ENCODE results near the gene RNF43. TPM values are rescaled to one million over a fixed set of nuclear protein-coding genes. Genes with fewer than 3 reads are reported as not detected.

Gene RNF43
- total and polyA plus RNA-seq, 4 donors: 4.1 to 8.4 (median 5.1) TPM

DNA sequence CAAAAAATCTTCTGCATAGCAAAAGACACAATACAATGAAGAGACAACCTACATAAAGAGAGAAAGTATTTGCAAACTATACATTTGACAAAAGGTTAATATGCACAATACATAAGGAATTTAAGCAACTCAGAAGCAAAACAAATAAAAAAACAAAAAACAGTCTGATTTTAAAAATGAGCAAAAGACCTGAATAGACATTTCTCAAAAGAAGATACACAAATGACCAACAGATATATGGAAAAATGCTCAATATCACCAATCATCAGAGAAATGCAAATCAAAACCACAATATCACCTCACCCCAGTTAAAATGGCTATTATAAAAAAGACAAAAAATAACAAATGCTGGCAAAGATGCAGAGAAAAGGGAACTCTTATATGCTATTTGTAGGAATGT lies 38.2 kb upstream of the RNF43 start:
- Histone ChIP-seq H3K27ac (ENCODE audit: low read depth in 1 of 2, low read length in 2 of 2) (no peak overlapping the region), H3K4me1 (ENCODE audit: control insufficient read depth in 4 of 4, insufficient read depth in 4 of 4, low read length in 3 of 4) (no peaks in the 10 kb centered on the region), H3K4me3 (ENCODE audit: low read depth in 1 of 3, low read length in 3 of 3) (no peak overlapping the region), H3K9me3 (ENCODE audit: control insufficient read depth in 4 of 4, low read length in 3 of 4) (no peaks in the 10 kb centered on the region), H3K9ac (ENCODE audit: low read depth in 1 of 2, low read length in 2 of 2) (no peak overlapping the region), H3K27me3 (ENCODE audit: control insufficient read depth in 4 of 4, insufficient read depth in 4 of 4, low read length in 3 of 4) (no peaks in the 10 kb centered on the region), H3K36me3 (ENCODE audit: control insufficient read depth in 4 of 4, insufficient read depth in 3 of 4, low read depth in 1 of 4, low read length in 3 of 4) (no peaks in the 10 kb centered on the region)
- no peak for TF ChIP-seq FOXA2 (IDR thresholded peaks at IDR 0.05)
- TF ChIP-seq, protein P1, sequence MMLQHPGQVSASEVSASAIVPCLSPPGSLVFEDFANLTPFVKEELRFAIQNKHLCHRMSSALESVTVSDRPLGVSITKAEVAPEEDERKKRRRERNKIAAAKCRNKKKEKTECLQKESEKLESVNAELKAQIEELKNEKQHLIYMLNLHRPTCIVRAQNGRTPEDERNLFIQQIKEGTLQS (IDR thresholded peaks at IDR 0.05): no peak
- TF ChIP-seq SP1 (IDR thresholded peaks at IDR 0.05): no peak
- no peak for TF ChIP-seq GABPA (IDR thresholded peaks at IDR 0.05 in 1 of 2, conservative IDR thresholded peaks at IDR 0.05 in 1 of 2)
- TF ChIP-seq FOXA1 (IDR thresholded peaks at IDR 0.05): no peak
- TF ChIP-seq, protein P2, sequence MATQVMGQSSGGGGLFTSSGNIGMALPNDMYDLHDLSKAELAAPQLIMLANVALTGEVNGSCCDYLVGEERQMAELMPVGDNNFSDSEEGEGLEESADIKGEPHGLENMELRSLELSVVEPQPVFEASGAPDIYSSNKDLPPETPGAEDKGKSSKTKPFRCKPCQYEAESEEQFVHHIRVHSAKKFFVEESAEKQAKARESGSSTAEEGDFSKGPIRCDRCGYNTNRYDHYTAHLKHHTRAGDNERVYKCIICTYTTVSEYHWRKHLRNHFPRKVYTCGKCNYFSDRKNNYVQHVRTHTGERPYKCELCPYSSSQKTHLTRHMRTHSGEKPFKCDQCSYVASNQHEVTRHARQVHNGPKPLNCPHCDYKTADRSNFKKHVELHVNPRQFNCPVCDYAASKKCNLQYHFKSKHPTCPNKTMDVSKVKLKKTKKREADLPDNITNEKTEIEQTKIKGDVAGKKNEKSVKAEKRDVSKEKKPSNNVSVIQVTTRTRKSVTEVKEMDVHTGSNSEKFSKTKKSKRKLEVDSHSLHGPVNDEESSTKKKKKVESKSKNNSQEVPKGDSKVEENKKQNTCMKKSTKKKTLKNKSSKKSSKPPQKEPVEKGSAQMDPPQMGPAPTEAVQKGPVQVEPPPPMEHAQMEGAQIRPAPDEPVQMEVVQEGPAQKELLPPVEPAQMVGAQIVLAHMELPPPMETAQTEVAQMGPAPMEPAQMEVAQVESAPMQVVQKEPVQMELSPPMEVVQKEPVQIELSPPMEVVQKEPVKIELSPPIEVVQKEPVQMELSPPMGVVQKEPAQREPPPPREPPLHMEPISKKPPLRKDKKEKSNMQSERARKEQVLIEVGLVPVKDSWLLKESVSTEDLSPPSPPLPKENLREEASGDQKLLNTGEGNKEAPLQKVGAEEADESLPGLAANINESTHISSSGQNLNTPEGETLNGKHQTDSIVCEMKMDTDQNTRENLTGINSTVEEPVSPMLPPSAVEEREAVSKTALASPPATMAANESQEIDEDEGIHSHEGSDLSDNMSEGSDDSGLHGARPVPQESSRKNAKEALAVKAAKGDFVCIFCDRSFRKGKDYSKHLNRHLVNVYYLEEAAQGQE (IDR thresholded peaks at IDR 0.05): no peak
- TF ChIP-seq HNF4G (IDR thresholded peaks at IDR 0.05): no peak
- TF ChIP-seq, protein P3, sequence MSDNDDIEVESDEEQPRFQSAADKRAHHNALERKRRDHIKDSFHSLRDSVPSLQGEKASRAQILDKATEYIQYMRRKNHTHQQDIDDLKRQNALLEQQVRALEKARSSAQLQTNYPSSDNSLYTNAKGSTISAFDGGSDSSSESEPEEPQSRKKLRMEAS (IDR thresholded peaks at IDR 0.05): no peak
- no peak for TF ChIP-seq YY1 (IDR thresholded peaks at IDR 0.05)
- no peak for TF ChIP-seq TAF1 (conservative IDR thresholded peaks at IDR 0.05)
- TF ChIP-seq, protein P4, sequence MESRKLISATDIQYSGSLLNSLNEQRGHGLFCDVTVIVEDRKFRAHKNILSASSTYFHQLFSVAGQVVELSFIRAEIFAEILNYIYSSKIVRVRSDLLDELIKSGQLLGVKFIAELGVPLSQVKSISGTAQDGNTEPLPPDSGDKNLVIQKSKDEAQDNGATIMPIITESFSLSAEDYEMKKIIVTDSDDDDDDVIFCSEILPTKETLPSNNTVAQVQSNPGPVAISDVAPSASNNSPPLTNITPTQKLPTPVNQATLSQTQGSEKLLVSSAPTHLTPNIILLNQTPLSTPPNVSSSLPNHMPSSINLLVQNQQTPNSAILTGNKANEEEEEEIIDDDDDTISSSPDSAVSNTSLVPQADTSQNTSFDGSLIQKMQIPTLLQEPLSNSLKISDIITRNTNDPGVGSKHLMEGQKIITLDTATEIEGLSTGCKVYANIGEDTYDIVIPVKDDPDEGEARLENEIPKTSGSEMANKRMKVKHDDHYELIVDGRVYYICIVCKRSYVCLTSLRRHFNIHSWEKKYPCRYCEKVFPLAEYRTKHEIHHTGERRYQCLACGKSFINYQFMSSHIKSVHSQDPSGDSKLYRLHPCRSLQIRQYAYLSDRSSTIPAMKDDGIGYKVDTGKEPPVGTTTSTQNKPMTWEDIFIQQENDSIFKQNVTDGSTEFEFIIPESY (IDR thresholded peaks at IDR 0.05): no peak
- TF ChIP-seq EGR1 (IDR thresholded peaks at IDR 0.05; ENCODE audit: low read depth in 2 of 2): no peak
- no peak for TF ChIP-seq HNF4A (conservative IDR thresholded peaks at IDR 0.05)
- TF ChIP-seq, protein P5, sequence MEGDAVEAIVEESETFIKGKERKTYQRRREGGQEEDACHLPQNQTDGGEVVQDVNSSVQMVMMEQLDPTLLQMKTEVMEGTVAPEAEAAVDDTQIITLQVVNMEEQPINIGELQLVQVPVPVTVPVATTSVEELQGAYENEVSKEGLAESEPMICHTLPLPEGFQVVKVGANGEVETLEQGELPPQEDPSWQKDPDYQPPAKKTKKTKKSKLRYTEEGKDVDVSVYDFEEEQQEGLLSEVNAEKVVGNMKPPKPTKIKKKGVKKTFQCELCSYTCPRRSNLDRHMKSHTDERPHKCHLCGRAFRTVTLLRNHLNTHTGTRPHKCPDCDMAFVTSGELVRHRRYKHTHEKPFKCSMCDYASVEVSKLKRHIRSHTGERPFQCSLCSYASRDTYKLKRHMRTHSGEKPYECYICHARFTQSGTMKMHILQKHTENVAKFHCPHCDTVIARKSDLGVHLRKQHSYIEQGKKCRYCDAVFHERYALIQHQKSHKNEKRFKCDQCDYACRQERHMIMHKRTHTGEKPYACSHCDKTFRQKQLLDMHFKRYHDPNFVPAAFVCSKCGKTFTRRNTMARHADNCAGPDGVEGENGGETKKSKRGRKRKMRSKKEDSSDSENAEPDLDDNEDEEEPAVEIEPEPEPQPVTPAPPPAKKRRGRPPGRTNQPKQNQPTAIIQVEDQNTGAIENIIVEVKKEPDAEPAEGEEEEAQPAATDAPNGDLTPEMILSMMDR (IDR thresholded peaks at IDR 0.05; ENCODE audit: low read depth, low read length, missing input control): no peak
- no peak for TF ChIP-seq RAD21 (IDR thresholded peaks at IDR 0.05)
- no peak for TF ChIP-seq RXRA (IDR thresholded peaks at IDR 0.05)
- DNase-seq (ENCODE audit: low spot score): no peak

DNA sequence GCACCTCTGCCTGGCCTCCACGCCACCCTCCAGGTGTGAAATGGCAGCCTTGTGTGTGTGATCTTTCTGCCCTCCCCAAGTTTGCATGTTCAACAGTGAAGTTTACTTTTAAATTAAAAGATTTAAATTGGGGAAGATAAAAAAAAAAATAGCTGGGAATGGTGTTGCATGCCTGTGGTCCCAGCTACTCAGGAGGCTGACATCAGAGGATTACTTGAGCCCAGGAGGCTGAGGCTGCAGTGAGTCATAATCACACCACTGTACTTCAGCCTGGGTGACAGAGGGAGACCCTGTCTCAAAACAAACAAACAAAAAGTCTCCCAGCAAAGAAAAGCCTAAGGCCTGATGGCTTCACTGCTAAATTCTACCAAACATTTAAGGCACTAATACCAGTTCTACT lies 35.4 kb upstream of the RNF43 start:
- Histone ChIP-seq H3K36me3 (ENCODE audit: control insufficient read depth in 4 of 4, insufficient read depth in 3 of 4, low read depth in 1 of 4, low read length in 3 of 4) (no peaks in the 10 kb centered on the region), H3K9me3 (ENCODE audit: control insufficient read depth in 4 of 4, low read length in 3 of 4) (no peaks in the 10 kb centered on the region), H3K9ac (ENCODE audit: low read depth in 1 of 2, low read length in 2 of 2) (no peak overlapping the region), H3K4me1 (ENCODE audit: control insufficient read depth in 4 of 4, insufficient read depth in 4 of 4, low read length in 3 of 4) (no peaks in the 10 kb centered on the region), H3K27ac (ENCODE audit: low read depth in 1 of 2, low read length in 2 of 2) (no peak overlapping the region), H3K27me3 (ENCODE audit: control insufficient read depth in 4 of 4, insufficient read depth in 4 of 4, low read length in 3 of 4) (no peaks in the 10 kb centered on the region), H3K4me3 (ENCODE audit: low read depth in 1 of 3, low read length in 3 of 3) (no peak overlapping the region)
- DNase-seq (ENCODE audit: low spot score): no peak
- WGBS: 93% methylated on average over 1 of the region's 1 CpG
- no peak for TF ChIP-seq EGR1 (IDR thresholded peaks at IDR 0.05; ENCODE audit: low read depth in 2 of 2)
- TF ChIP-seq FOXA1 (IDR thresholded peaks at IDR 0.05): no peak
- no peak for TF ChIP-seq FOXA2 (IDR thresholded peaks at IDR 0.05)
- TF ChIP-seq, protein P2 (IDR thresholded peaks at IDR 0.05): no peak
- TF ChIP-seq SP1 (IDR thresholded peaks at IDR 0.05): no peak
- TF ChIP-seq, protein P4 (IDR thresholded peaks at IDR 0.05): no peak
- no peak for TF ChIP-seq HNF4A (conservative IDR thresholded peaks at IDR 0.05)
- no peak for TF ChIP-seq JUND (IDR thresholded peaks at IDR 0.05)
- TF ChIP-seq, protein P3 (IDR thresholded peaks at IDR 0.05): no peak
- no peak for TF ChIP-seq TAF1 (conservative IDR thresholded peaks at IDR 0.05)
- TF ChIP-seq RAD21 (IDR thresholded peaks at IDR 0.05): no peak
- TF ChIP-seq GABPA (IDR thresholded peaks at IDR 0.05 in 1 of 2, conservative IDR thresholded peaks at IDR 0.05 in 1 of 2): no peak
- TF ChIP-seq NR2F2 (IDR thresholded peaks at IDR 0.05): no peak
